Esophagus squamous epithelium (tissue), 4 donors: ENCODE results near the gene GBE1.

Experiments
- CTCF ChIP-seq, 6 experiments: fragments of 450-650 bp in 4 of 6; fragments of 200-600 bp in 2 of 6; sonication (generic) in 2 of 6; IDR thresholded peaks; one replicate each; pipeline ENCODE4 v1.5.1; 2016 to 2019; ENCODE audit warnings: antibody characterized with exemption in 6 of 6, mild to moderate bottlenecking in 4 of 6, moderate library complexity in 4 of 6
- POLR2A ChIP-seq, 4 donors: fragments of 450-650 bp; IDR thresholded peaks; one replicate each; pipeline ENCODE4 v1.6.1; 2017; ENCODE audit warnings: antibody characterized with exemption in 4 of 4, mild to moderate bottlenecking in 4 of 4, moderate library complexity in 3 of 4

- TF ChIP-seq CTCF (IDR thresholded peaks at IDR 0.05): no peak
- no peak for TF ChIP-seq POLR2A (IDR thresholded peaks at IDR 0.05)
Measured at GRCh38 chr3:81622395-81622794, 139.1 kb downstream of the GBE1 start.
